ENCODE results near the gene ECE1.

Gene ECE1

DNA sequence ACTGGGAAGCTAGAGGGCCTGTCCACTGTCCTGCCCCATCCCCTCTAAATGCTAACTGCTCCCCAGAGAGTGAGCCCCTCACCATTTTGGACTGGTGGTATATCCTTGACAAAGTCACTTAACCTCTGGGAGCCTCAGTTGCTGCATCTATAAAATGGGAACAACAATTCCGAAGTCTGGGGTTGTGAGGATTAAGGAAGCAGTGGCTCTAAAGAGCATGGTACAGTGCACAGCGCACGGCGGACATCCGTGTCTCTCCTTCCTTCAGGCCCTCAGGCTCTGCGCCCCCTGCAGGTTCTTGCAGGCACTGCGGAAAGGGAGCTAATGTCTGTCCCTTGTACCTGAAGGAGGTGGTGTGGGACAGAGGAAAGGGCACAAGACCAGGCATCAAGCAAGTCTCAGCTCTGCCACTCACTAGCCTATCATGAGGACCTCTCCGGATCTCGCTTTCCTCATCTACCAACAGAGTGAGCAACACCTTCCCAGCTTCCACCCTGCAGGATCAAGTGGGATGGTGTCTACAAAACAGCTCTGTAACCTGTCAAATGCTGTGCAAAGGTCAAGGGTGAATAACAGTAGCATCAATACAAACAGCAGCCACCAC lies 20.1 kb downstream of the ECE1 start:
- H3K4me1 ChIP-seq (ENCODE audit: insufficient read depth, insufficient read length) = no peaks in the 10 kb centered on the region
- no peak overlapping the region for H3K9ac ChIP-seq (ENCODE audit: insufficient read length, low read depth)
- no peaks in the 10 kb centered on the region for H3K27me3 ChIP-seq (ENCODE audit: insufficient read depth, insufficient read length)
- TF ChIP-seq SUZ12 (IDR thresholded peaks at IDR 0.05; ENCODE audit: extremely low read depth, insufficient read depth, insufficient read length) = no peak
- TF ChIP-seq YY1 (IDR thresholded peaks at IDR 0.05; ENCODE audit: insufficient read depth, insufficient read length) = no peak
- no peak for TF ChIP-seq ZNF274 (IDR thresholded peaks at IDR 0.05; ENCODE audit: low read depth, low read length)
- no peak overlapping the region for H3K4me3 ChIP-seq (ENCODE audit: insufficient read length, low read depth)
- H3K36me3 ChIP-seq (ENCODE audit: insufficient read depth, insufficient read length, low read length) = peaks cover 65% of the 10 kb centered on the region
- peak; percentile 54 for DNase-seq (ENCODE audit: low read depth, low spot score)
- H3K9me3 ChIP-seq (ENCODE audit: insufficient read depth, low read length) = no peaks in the 10 kb centered on the region

- no peaks in the 10 kb centered on the region for H3K9me3 ChIP-seq (ENCODE audit: insufficient read depth, low read length)
- H3K9ac ChIP-seq (ENCODE audit: insufficient read length, low read depth) = no peak overlapping the region
- H3K27me3 ChIP-seq (ENCODE audit: insufficient read depth, insufficient read length) = no peaks in the 10 kb centered on the region
- TF ChIP-seq ZNF274 (IDR thresholded peaks at IDR 0.05; ENCODE audit: low read depth, low read length) (no peak), SUZ12 (IDR thresholded peaks at IDR 0.05; ENCODE audit: extremely low read depth, insufficient read depth, insufficient read length) (no peak), YY1 (IDR thresholded peaks at IDR 0.05; ENCODE audit: insufficient read depth, insufficient read length) (no peak)
- H3K36me3 ChIP-seq (ENCODE audit: insufficient read depth, insufficient read length, low read length) = peaks cover 65% of the 10 kb centered on the region
- DNase-seq (ENCODE audit: low read depth, low spot score) = no peak
- H3K4me3 ChIP-seq (ENCODE audit: insufficient read length, low read depth) = no peak overlapping the region
- no peaks in the 10 kb centered on the region for H3K4me1 ChIP-seq (ENCODE audit: insufficient read depth, insufficient read length)
These were observed 20.7 kb downstream of the ECE1 start for GRCh38 chr1:21269461-21270085.

GRCh38 chr1:21268281-21269239 lies 21.7 kb downstream of the ECE1 start:
- no peak for DNase-seq (ENCODE audit: low read depth, low spot score)
- peaks cover 56% of the 10 kb centered on the region for H3K36me3 ChIP-seq (ENCODE audit: insufficient read depth, insufficient read length, low read length)

DNA sequence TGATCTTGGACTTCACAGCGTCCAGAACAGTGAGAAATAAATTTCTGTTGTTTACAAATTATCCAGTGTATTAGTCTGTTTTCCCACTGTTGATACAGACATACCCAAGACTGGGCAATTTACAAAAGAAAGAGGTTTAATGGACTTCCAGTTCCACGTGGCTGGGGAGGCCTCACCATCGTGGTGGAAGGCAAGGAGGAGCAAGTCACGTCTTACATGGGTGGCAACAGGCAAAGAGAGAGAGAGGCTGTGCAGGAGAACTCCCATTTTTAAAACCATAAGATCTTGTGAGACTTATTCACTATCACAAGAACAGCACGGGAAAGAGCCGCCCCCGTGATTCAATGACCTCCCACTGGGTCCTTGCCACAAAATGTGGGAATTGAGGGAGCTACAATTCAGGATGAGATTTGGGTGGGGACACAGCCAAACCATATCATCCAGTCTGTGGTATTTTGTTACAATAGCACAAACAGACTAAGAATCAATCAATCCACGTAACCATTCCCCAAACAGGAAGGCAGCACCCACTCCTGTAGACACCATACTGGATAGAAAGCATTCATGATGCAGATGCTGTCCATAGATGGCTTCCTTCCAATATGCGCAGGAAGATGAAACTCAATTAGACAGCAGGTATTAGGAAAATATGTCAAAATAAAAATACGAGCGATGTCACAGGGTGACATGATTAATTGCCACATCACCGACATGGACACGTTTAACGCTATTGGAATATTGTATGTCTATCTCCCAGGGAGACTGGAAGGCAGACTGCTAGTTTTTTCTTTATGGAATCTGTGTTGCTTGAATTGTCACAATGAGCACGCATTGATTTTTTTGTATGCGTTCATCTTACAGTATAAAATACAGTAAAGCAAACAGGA lies 22.8 kb downstream of the ECE1 start:
- H3K9ac ChIP-seq (ENCODE audit: insufficient read length, low read depth) = no peak overlapping the region
- no peaks in the 10 kb centered on the region for H3K9me3 ChIP-seq (ENCODE audit: insufficient read depth, low read length)
- H3K27me3 ChIP-seq (ENCODE audit: insufficient read depth, insufficient read length) = no peaks in the 10 kb centered on the region
- H3K36me3 ChIP-seq (ENCODE audit: insufficient read depth, insufficient read length, low read length) = peaks cover 50% of the 10 kb centered on the region
- peaks cover 10% of the 10 kb centered on the region for H3K4me1 ChIP-seq (ENCODE audit: insufficient read depth, insufficient read length)
- TF ChIP-seq YY1 (IDR thresholded peaks at IDR 0.05; ENCODE audit: insufficient read depth, insufficient read length) (no peak), SUZ12 (IDR thresholded peaks at IDR 0.05; ENCODE audit: extremely low read depth, insufficient read depth, insufficient read length) (no peak), ZNF274 (IDR thresholded peaks at IDR 0.05; ENCODE audit: low read depth, low read length) (no peak)
- no peak for DNase-seq (ENCODE audit: low read depth, low spot score)
- no peak overlapping the region for H3K4me3 ChIP-seq (ENCODE audit: insufficient read length, low read depth)

More at GRCh38 chr1:21268281-21269239, 21.7 kb downstream of the ECE1 start:
- Histone ChIP-seq H3K27me3 (ENCODE audit: insufficient read depth, insufficient read length) (no peaks in the 10 kb centered on the region), H3K4me1 (ENCODE audit: insufficient read depth, insufficient read length) (peaks cover 5% of the 10 kb centered on the region), H3K9me3 (ENCODE audit: insufficient read depth, low read length) (no peaks in the 10 kb centered on the region), H3K4me3 (ENCODE audit: insufficient read length, low read depth) (no peak overlapping the region), H3K9ac (ENCODE audit: insufficient read length, low read depth) (no peak overlapping the region)
- TF ChIP-seq SUZ12 (IDR thresholded peaks at IDR 0.05; ENCODE audit: extremely low read depth, insufficient read depth, insufficient read length) (no peak), YY1 (IDR thresholded peaks at IDR 0.05; ENCODE audit: insufficient read depth, insufficient read length) (no peak), ZNF274 (IDR thresholded peaks at IDR 0.05; ENCODE audit: low read depth, low read length) (no peak)

GRCh38 chr1:21266119-21266774 lies 24.0 kb downstream of the ECE1 start:
- no peak overlapping the region for H3K4me3 ChIP-seq (ENCODE audit: insufficient read length, low read depth)
- H3K4me1 ChIP-seq (ENCODE audit: insufficient read depth, insufficient read length) = peaks cover 14% of the 10 kb centered on the region
- H3K36me3 ChIP-seq (ENCODE audit: insufficient read depth, insufficient read length, low read length) = peaks cover 41% of the 10 kb centered on the region
- H3K27me3 ChIP-seq (ENCODE audit: insufficient read depth, insufficient read length) = no peaks in the 10 kb centered on the region
- H3K9me3 ChIP-seq (ENCODE audit: insufficient read depth, low read length) = no peaks in the 10 kb centered on the region
- TF ChIP-seq ZNF274 (IDR thresholded peaks at IDR 0.05; ENCODE audit: low read depth, low read length) (no peak), SUZ12 (IDR thresholded peaks at IDR 0.05; ENCODE audit: extremely low read depth, insufficient read depth, insufficient read length) (no peak), YY1 (IDR thresholded peaks at IDR 0.05; ENCODE audit: insufficient read depth, insufficient read length) (no peak)
- no peak for DNase-seq (ENCODE audit: low read depth, low spot score)
- no peak overlapping the region for H3K9ac ChIP-seq (ENCODE audit: insufficient read length, low read depth)

GRCh38 chr1:21265644-21266043 lies 24.6 kb downstream of the ECE1 start:
- H3K4me1 ChIP-seq (ENCODE audit: insufficient read depth, insufficient read length) = peaks cover 16% of the 10 kb centered on the region
- H3K9ac ChIP-seq (ENCODE audit: insufficient read length, low read depth) = no peak overlapping the region

More at GRCh38 chr1:21265644-21266043, 24.6 kb downstream of the ECE1 start:
- Histone ChIP-seq H3K27me3 (ENCODE audit: insufficient read depth, insufficient read length) (no peaks in the 10 kb centered on the region), H3K4me3 (ENCODE audit: insufficient read length, low read depth) (no peak overlapping the region), H3K9me3 (ENCODE audit: insufficient read depth, low read length) (no peaks in the 10 kb centered on the region), H3K36me3 (ENCODE audit: insufficient read depth, insufficient read length, low read length) (peaks cover 38% of the 10 kb centered on the region)
- TF ChIP-seq YY1 (IDR thresholded peaks at IDR 0.05; ENCODE audit: insufficient read depth, insufficient read length) = no peak
- no peak for TF ChIP-seq ZNF274 (IDR thresholded peaks at IDR 0.05; ENCODE audit: low read depth, low read length)
- no peak for TF ChIP-seq SUZ12 (IDR thresholded peaks at IDR 0.05; ENCODE audit: extremely low read depth, insufficient read depth, insufficient read length)
- no peak for DNase-seq (ENCODE audit: low read depth, low spot score)

Data from NT2/D1 (cell line).